Measurements from ENCODE around the gene LRRC74A. TPM values are rescaled to one million over a fixed set of nuclear protein-coding genes. Genes with fewer than 3 reads are reported as not detected.

LRRC74A gene
- total and polyA plus RNA-seq, 9 of the 15 experiments (the other 6 are each of a cell fraction or from before 2014, with no cell fraction given), result not detected

- H3K27ac ChIP-seq (ENCODE audit: extremely low read depth, low read depth, low read length), result no peak overlapping the region
- H2AFZ ChIP-seq (ENCODE audit: low read depth, low read length), result no peak overlapping the region
- H4K20me1 ChIP-seq (replicated peaks; ENCODE audit: control insufficient read depth, insufficient read depth, low read length), result no peaks in the 10 kb centered on the region
- intact Hi-C loops (cut with micrococcal nuclease) (no loop called here), in situ Hi-C loops (cut with MboI) (loop anchor here (5.0 kb wide), 1 partner anchor 72 kb away; no protein-coding TSS in a partner anchor)
- H3K9me3 ChIP-seq (replicated peaks; ENCODE audit: control insufficient read depth, insufficient read depth, low read depth, low read length), result no peaks in the 10 kb centered on the region
- no peaks in the 10 kb centered on the region for H3K27me3 ChIP-seq (ENCODE audit: control insufficient read depth in 2 of 2, insufficient read depth in 2 of 2, low read length in 2 of 2)
- CTCF ChIA-PET (ENCODE audit: low intra/inter-chr PET ratio), result interaction anchor here (2.4 kb wide), 1 partner anchor 74 kb away, joined by 21 read pairs; no protein-coding TSS in a partner anchor
- POLR2A ChIA-PET, result interaction anchor here (0.6 to 2.7 kb wide), 3 partner anchors 14 to 256 kb away, joined by 3 to 7 read pairs (median 4); no protein-coding TSS in a partner anchor
- H3K4me1 ChIP-seq (replicated peaks in 1 of 2; ENCODE audit: control insufficient read depth in 2 of 2, insufficient read depth in 2 of 2, low read length in 2 of 2), result peaks cover 4 to 11% of the 10 kb centered on the region in 2 experiments; a peak in 4 of 5 replicates
- ATAC-seq (no peak), FAIRE-seq (no peak), DNase-seq (ENCODE audit: extremely low read depth in 1 of 4, low spot score in 3 of 4) (no peak)
- WGBS (ENCODE audit: insufficient coverage, low coverage, missing lambda C conversion rate), result 75% methylated on average over 4 of the region's 6 CpGs
- H3K36me3 ChIP-seq (ENCODE audit: control insufficient read depth, insufficient read depth, low read length), result peaks cover 28% of the 10 kb centered on the region; the same call in 2 of the 3 replicates
- no peak overlapping the region for H3K4me2 ChIP-seq (ENCODE audit: insufficient read depth, low read length)
- H3K9me1 ChIP-seq (ENCODE audit: control insufficient read depth, insufficient read depth, low read length), result no peaks in the 10 kb centered on the region
- no peak overlapping the region for H3K9ac ChIP-seq (ENCODE audit: insufficient read depth in 1 of 2, low read depth in 2 of 2, low read length in 2 of 2)
- no peak overlapping the region for H3K4me3 ChIP-seq
- H3K79me2 ChIP-seq (ENCODE audit: control insufficient read depth, insufficient read depth, low read length), result no peaks in the 10 kb centered on the region
- BruUV-seq (replicated peaks), result no TSS peak
- TF ChIP-seq ZNF354B (CRISPR knock-in tag; IDR thresholded peaks at IDR 0.05), result no peak
- no peak for TF ChIP-seq FIP1L1 (IDR thresholded peaks at IDR 0.05; ENCODE audit: low read depth, low read length, poor library complexity, severe bottlenecking)
- TF ChIP-seq BRF2 (IDR thresholded peaks at IDR 0.05; ENCODE audit: borderline replicate concordance, insufficient read depth, insufficient read length), result no peak
- TF ChIP-seq ZNF175 (CRISPR knock-in tag; IDR thresholded peaks at IDR 0.05; ENCODE audit: low read depth), result no peak
- no peak for TF ChIP-seq MYC (IDR thresholded peaks at IDR 0.05; ENCODE audit: low read depth, low read length)
- no peak for TF ChIP-seq MYC (CRISPR knock-in tag; IDR thresholded peaks at IDR 0.05; ENCODE audit: borderline replicate concordance, low read depth)
- no peak for TF ChIP-seq SPI1 (IDR thresholded peaks at IDR 0.05; ENCODE audit: borderline replicate concordance, low read depth, low read length)
- TF ChIP-seq, protein P1, sequence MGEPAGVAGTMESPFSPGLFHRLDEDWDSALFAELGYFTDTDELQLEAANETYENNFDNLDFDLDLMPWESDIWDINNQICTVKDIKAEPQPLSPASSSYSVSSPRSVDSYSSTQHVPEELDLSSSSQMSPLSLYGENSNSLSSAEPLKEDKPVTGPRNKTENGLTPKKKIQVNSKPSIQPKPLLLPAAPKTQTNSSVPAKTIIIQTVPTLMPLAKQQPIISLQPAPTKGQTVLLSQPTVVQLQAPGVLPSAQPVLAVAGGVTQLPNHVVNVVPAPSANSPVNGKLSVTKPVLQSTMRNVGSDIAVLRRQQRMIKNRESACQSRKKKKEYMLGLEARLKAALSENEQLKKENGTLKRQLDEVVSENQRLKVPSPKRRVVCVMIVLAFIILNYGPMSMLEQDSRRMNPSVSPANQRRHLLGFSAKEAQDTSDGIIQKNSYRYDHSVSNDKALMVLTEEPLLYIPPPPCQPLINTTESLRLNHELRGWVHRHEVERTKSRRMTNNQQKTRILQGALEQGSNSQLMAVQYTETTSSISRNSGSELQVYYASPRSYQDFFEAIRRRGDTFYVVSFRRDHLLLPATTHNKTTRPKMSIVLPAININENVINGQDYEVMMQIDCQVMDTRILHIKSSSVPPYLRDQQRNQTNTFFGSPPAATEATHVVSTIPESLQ (CRISPR knock-in tag; IDR thresholded peaks at IDR 0.05), result no peak
- TF ChIP-seq ZNF146 (CRISPR knock-in tag; IDR thresholded peaks at IDR 0.05; ENCODE audit: unreplicated experiment), result no peak
- TF ChIP-seq OTX1 (CRISPR knock-in tag; IDR thresholded peaks at IDR 0.05), result no peak
- TF ChIP-seq AFF4 (CRISPR knock-in tag; IDR thresholded peaks at IDR 0.05), result no peak
- no peak for TF ChIP-seq IFI16 (CRISPR knock-in tag; IDR thresholded peaks at IDR 0.05)
- no peak for TF ChIP-seq ZBTB7A (IDR thresholded peaks at IDR 0.05; ENCODE audit: borderline replicate concordance, control insufficient read depth, low read depth, low read length)
- TF ChIP-seq HDAC1 (IDR thresholded peaks at IDR 0.05), result no peak
These were observed 41.8 kb upstream of the LRRC74A start for GRCh38 chr14:76784266-76784874.

All from K562 (cell line).